ENCODE data around the gene SPATS1.

DNA sequence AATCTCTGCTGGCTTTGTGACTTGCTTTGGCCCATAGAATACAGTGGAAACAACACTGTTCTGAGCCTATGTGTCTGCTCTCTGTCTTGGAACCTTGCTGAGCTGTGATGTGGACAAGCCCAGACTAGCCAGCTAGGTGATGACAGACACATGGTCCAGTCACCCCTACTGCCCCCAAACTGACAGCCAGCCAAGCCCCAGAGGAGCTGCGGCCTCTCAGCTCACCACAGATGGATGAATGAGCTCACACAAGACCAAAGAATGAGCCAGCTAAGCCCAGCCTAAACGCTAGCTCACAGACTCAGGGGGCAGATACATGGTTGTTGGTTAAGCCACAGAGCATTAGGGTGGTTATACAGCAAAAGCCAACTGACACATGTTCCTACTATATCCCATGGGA is 33.4 kb upstream of the SPATS1 start:
- TF ChIP-seq, protein P1, sequence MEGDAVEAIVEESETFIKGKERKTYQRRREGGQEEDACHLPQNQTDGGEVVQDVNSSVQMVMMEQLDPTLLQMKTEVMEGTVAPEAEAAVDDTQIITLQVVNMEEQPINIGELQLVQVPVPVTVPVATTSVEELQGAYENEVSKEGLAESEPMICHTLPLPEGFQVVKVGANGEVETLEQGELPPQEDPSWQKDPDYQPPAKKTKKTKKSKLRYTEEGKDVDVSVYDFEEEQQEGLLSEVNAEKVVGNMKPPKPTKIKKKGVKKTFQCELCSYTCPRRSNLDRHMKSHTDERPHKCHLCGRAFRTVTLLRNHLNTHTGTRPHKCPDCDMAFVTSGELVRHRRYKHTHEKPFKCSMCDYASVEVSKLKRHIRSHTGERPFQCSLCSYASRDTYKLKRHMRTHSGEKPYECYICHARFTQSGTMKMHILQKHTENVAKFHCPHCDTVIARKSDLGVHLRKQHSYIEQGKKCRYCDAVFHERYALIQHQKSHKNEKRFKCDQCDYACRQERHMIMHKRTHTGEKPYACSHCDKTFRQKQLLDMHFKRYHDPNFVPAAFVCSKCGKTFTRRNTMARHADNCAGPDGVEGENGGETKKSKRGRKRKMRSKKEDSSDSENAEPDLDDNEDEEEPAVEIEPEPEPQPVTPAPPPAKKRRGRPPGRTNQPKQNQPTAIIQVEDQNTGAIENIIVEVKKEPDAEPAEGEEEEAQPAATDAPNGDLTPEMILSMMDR (IDR thresholded peaks at IDR 0.05) = no peak
- TF ChIP-seq EP300 (IDR thresholded peaks at IDR 0.05) (no peak), POLR2A (IDR thresholded peaks at IDR 0.05) (no peak)

All from tibial nerve (tissue), 4 donors.